ENCODE results near the gene TRMT11. TPM values are rescaled to one million over a fixed set of nuclear protein-coding genes. Genes with fewer than 3 reads are reported as not detected.
A peak's percentile ranks its signal among the peaks of the same experiment; 100 is the strongest.

Gene TRMT11
- total and polyA plus RNA-seq, 2 of the 13 experiments (the other 11 are each of a cell fraction or from before 2014, with no cell fraction given), result 42.2 to 81.9 TPM

- peak; percentile 10; the same call in 1 of the 2 replicates for TF ChIP-seq LCORL (IDR thresholded peaks at IDR 0.05)
- peak; percentile 92 for TF ChIP-seq LCORL (CRISPR knock-in tag; IDR thresholded peaks at IDR 0.05)
- peak; percentile 96 for TF ChIP-seq TBP (CRISPR knock-in tag; IDR thresholded peaks at IDR 0.05)
- peak; percentile 98 for TF ChIP-seq CREM (IDR thresholded peaks at IDR 0.05)
- peak; percentile 83 for TF ChIP-seq CREM (CRISPR knock-in tag; IDR thresholded peaks at IDR 0.05)
- TF ChIP-seq MAFK (conservative IDR thresholded peaks at IDR 0.05 in 1 of 2, IDR thresholded peaks at IDR 0.05 in 1 of 2; ENCODE audit: low read length in 2 of 2), result no peak
- no peak for TF ChIP-seq HOXA7 (CRISPR knock-in tag; IDR thresholded peaks at IDR 0.05)
- TF ChIP-seq ZBTB34 (CRISPR knock-in tag; IDR thresholded peaks at IDR 0.05), result peak; percentile 94; the same call in 1 of the 2 replicates
- peak; percentile 53; the same call in 1 of the 2 replicates for TF ChIP-seq FLYWCH1 (CRISPR knock-in tag; IDR thresholded peaks at IDR 0.05)
- peak; percentile 98 for TF ChIP-seq FOXC1 (CRISPR knock-in tag; IDR thresholded peaks at IDR 0.05; ENCODE audit: borderline replicate concordance)
- peak; percentile 96 for TF ChIP-seq TCF7 (IDR thresholded peaks at IDR 0.05; ENCODE audit: low read depth)
- no peak for TF ChIP-seq XBP1 (CRISPR knock-in tag; IDR thresholded peaks at IDR 0.05)
- TF ChIP-seq TBX2 (CRISPR knock-in tag; IDR thresholded peaks at IDR 0.05; ENCODE audit: borderline replicate concordance), result peak; percentile 94
- TF ChIP-seq DNMT1 (CRISPR knock-in tag; IDR thresholded peaks at IDR 0.05), result peak; percentile 93
- no peak for TF ChIP-seq ZFYVE20 (CRISPR knock-in tag; IDR thresholded peaks at IDR 0.05; ENCODE audit: borderline replicate concordance, low read depth)
- peak; percentile 94; the same call in 1 of the 2 replicates for TF ChIP-seq DNMT3B (CRISPR knock-in tag; conservative IDR thresholded peaks at IDR 0.05)
- no peak for TF ChIP-seq ZFP62 (CRISPR knock-in tag; IDR thresholded peaks at IDR 0.05)
- no peak for TF ChIP-seq ZNF296 (CRISPR knock-in tag; conservative IDR thresholded peaks at IDR 0.05)
- peak; percentile 81 for TF ChIP-seq RBAK (CRISPR knock-in tag; IDR thresholded peaks at IDR 0.05)
- TF ChIP-seq NFAT5 (CRISPR knock-in tag; IDR thresholded peaks at IDR 0.05), result 0 out of 2 replicates have a peak, but pooled peaks have one; percentile 60
- no peak for TF ChIP-seq ZNF740 (CRISPR knock-in tag; IDR thresholded peaks at IDR 0.05)
- no peak for TF ChIP-seq GPN1 (CRISPR knock-in tag; IDR thresholded peaks at IDR 0.05; ENCODE audit: borderline replicate concordance)
- TF ChIP-seq ZNF12 (CRISPR knock-in tag; IDR thresholded peaks at IDR 0.05), result peak; percentile 77
- no peak; the same call in 1 of the 2 replicates for TF ChIP-seq ZNF431 (CRISPR knock-in tag; IDR thresholded peaks at IDR 0.05; ENCODE audit: borderline replicate concordance, low read depth)
These were observed 29.6 kb upstream of the TRMT11 start, which contains the start of gene HINT3 (continued) for GRCh38 chr6:125956506-125957390.

Data from HepG2 (cell line).